Neuron (in vitro differentiated cells): ENCODE measurements around the gene SDF4.

Source experiments
- H2AFZ ChIP-seq: one replicate; pipeline ENCODE4 v1.6.1; 2013; ENCODE audit warnings: low read depth, mild to moderate bottlenecking, inconsistent platforms, low read length, moderate library complexity
- H3K27me3 ChIP-seq: one replicate; pipeline ENCODE4 v1.6.1; 2013; ENCODE audit warnings: low read length; ENCODE audit not compliant: insufficient read depth
- H3K36me3 ChIP-seq: one replicate; pipeline ENCODE4 v1.6.1; 2013; ENCODE audit warnings: low read length; ENCODE audit not compliant: insufficient read depth
- H3K4me1 ChIP-seq: one replicate; pipeline ENCODE4 v1.6.1; 2013; ENCODE audit warnings: low read length; ENCODE audit not compliant: insufficient read depth
- H3K4me3 ChIP-seq: 2 replicates; pipeline ENCODE4 v1.5.1; 2013; ENCODE audit warnings: mild to moderate bottlenecking, low read length, moderate library complexity
- H3K9me3 ChIP-seq: one replicate; pipeline ENCODE4 v1.6.1; 2013; ENCODE audit warnings: low read length

SDF4 gene

GRCh38 chr1:1173061-1173792, 58.6 kb downstream of the SDF4 start:
- H3K27me3 ChIP-seq = peaks cover 61% of the 10 kb centered on the region

GRCh38 chr1:1171546-1172340, 60.1 kb downstream of the SDF4 start:
- Histone ChIP-seq H3K36me3 (no peaks in the 10 kb centered on the region), H3K9me3 (no peaks in the 10 kb centered on the region), H2AFZ (no peak overlapping the region), H3K4me1 (peaks cover 24% of the 10 kb centered on the region), H3K4me3 (no peak overlapping the region), H3K27me3 (peaks cover 49% of the 10 kb centered on the region)

More at GRCh38 chr1:1173061-1173792, 58.6 kb downstream of the SDF4 start:
- no peak overlapping the region for H2AFZ ChIP-seq
- H3K4me3 ChIP-seq = no peak overlapping the region
- peaks cover 20% of the 10 kb centered on the region for H3K4me1 ChIP-seq
- H3K9me3 ChIP-seq = no peaks in the 10 kb centered on the region
- H3K36me3 ChIP-seq = no peaks in the 10 kb centered on the region

- no peaks in the 10 kb centered on the region for H3K9me3 ChIP-seq
- no peak overlapping the region for H3K4me3 ChIP-seq
- no peaks in the 10 kb centered on the region for H3K36me3 ChIP-seq
- peaks cover 29% of the 10 kb centered on the region for H3K4me1 ChIP-seq
- H2AFZ ChIP-seq = no peak overlapping the region
- H3K27me3 ChIP-seq = peaks cover 43% of the 10 kb centered on the region
Measured at GRCh38 chr1:1171161-1171545, 60.6 kb downstream of the SDF4 start.

GRCh38 chr1:1170215-1171091, 61.3 kb downstream of the SDF4 start:
- peaks cover 43% of the 10 kb centered on the region for H3K27me3 ChIP-seq
- H3K4me3 ChIP-seq = no peak overlapping the region
- H3K9me3 ChIP-seq = no peaks in the 10 kb centered on the region
- H3K4me1 ChIP-seq = peaks cover 35% of the 10 kb centered on the region
- no peak overlapping the region for H2AFZ ChIP-seq
- H3K36me3 ChIP-seq = no peaks in the 10 kb centered on the region

GRCh38 chr1:1169429-1170214, 62.2 kb downstream of the SDF4 start:
- H3K36me3 ChIP-seq = no peaks in the 10 kb centered on the region
- no peak overlapping the region for H3K4me3 ChIP-seq
- no peak overlapping the region for H2AFZ ChIP-seq
- no peaks in the 10 kb centered on the region for H3K9me3 ChIP-seq
- peaks cover 35% of the 10 kb centered on the region for H3K4me1 ChIP-seq
- peaks cover 40% of the 10 kb centered on the region for H3K27me3 ChIP-seq

- peaks cover 35% of the 10 kb centered on the region for H3K4me1 ChIP-seq
- H3K27me3 ChIP-seq = peaks cover 35% of the 10 kb centered on the region
- no peaks in the 10 kb centered on the region for H3K9me3 ChIP-seq
- no peaks in the 10 kb centered on the region for H3K36me3 ChIP-seq
- H2AFZ ChIP-seq = no peak overlapping the region
- H3K4me3 ChIP-seq = no peak overlapping the region
Measured at GRCh38 chr1:1168451-1169411, 63.1 kb downstream of the SDF4 start.

GRCh38 chr1:1167841-1168450, 63.9 kb downstream of the SDF4 start:
- Histone ChIP-seq H3K36me3 (no peaks in the 10 kb centered on the region), H3K27me3 (peaks cover 32% of the 10 kb centered on the region), H2AFZ (no peak overlapping the region), H3K4me3 (no peak overlapping the region), H3K4me1 (peaks cover 28% of the 10 kb centered on the region), H3K9me3 (peaks cover 2% of the 10 kb centered on the region)

- Histone ChIP-seq H3K36me3 (no peaks in the 10 kb centered on the region), H3K4me1 (peaks cover 28% of the 10 kb centered on the region), H3K27me3 (peaks cover 31% of the 10 kb centered on the region), H3K4me3 (no peak overlapping the region), H3K9me3 (peaks cover 2% of the 10 kb centered on the region), H2AFZ (no peak overlapping the region)
Measured at GRCh38 chr1:1167398-1167821, 64.4 kb downstream of the SDF4 start.
